Measurements from ENCODE around the gene SRGAP3. TPM values are rescaled to one million over a fixed set of nuclear protein-coding genes. Genes with fewer than 3 reads are reported as not detected.
A peak's percentile ranks its signal among the peaks of the same experiment; 100 is the strongest.

SRGAP3 gene
- polyA plus RNA-seq, 1 donor = 22.3 TPM

DNA sequence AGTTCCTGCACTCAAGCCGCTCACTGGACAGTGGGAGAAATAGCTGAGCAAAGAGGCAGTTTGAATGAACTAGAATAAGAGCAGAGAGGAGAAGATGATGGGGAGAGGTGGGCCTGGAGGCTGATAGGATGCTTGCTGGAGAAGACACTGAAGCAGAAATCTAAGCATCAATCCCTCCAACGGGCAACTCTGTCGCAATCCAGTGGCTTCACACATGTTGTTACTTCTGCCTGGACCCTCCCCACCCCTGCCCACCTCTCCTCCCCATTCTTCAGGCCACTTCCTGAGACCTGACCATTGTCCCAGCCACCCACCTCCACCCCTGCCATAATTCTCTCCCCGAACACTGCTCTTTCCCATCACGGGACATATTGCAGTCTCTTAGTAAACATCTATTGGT, 76.0 kb downstream of the SRGAP3 start:
- DNase-seq (ENCODE audit: low read depth) = no peak

DNA sequence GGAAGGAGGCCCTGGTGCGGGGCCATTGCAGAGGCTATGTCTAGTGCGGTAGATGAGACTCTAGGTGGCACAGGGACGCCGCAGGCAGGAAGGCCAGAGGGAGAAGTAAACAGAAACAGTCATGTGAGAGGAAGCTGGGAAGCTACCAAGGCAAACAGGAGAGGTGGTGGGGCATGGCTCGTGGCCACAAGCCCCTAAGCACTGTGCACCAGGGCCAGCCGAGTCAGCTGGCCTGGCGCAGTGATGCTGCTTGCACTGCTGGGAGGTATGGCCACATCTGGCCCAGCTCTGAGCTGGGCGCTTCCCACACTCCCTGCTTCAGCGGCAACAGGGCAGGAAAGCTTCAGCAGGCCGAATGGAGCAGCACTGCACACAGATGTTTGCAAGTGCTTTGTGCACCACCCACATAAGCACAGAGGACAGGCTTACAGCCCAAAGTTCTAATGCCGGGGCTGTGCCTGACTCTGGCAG, 76.6 kb downstream of the SRGAP3 start:
- DNase-seq (ENCODE audit: low read depth) = no peak

DNA sequence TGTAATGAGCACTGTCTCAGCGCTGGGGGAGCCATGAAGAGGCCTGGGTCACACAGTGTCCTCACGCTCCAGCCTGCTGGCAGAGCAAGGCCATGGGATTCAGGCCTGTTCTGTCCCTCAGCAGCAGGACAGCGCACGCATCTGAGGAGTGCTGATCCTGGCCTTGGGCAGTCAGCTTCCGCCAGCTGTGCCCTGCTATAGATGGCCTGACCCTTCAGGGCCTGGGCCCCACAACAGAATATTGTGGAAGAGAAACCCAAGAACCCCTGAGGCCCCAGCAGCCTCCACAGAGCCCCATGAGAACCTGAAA, 78.6 kb downstream of the SRGAP3 start:
- no peak for DNase-seq (ENCODE audit: low read depth)

DNA sequence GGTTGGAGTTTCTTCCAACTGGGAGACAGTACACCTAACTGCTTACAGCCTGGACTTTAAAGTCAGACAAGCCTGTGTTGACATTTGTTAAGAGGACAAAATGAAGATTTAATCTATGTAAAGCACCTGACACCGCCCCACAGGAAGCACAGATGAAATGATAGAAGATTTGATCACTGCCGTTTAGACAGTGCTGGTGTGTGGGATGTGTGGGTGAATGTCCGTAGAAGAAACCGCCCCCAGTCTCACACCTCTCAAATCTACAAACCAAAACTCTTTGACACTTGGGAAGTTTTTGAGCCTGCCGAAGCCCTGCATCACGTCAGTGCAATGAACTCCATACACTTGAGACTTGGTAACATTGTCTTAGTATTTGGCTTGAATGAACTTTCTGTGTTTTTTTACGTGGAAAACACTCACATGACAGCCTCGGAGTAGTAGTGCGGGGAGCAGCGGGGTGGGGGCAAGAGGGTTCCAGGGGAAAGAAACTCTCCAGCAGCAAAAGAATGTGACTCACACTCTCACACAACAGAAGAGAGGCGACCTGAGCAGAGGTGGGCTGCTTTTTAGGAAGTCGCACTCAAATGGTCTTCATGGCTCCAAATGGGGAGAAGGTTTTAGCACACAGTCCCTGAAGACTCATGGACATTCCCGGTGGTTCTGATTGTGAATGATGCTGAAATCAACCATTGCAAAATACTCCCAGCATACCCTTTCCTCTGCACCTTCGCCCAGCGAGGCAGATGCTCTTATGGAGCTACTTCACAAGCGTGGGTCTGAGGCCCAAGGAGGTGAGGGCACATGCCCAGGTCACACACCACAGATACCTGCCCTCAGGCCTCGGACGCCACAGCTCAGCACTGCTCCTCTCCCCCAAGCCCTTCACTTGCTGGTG, 79.2 kb downstream of the SRGAP3 start:
- DNase-seq (ENCODE audit: low read depth) = no peak

DNA sequence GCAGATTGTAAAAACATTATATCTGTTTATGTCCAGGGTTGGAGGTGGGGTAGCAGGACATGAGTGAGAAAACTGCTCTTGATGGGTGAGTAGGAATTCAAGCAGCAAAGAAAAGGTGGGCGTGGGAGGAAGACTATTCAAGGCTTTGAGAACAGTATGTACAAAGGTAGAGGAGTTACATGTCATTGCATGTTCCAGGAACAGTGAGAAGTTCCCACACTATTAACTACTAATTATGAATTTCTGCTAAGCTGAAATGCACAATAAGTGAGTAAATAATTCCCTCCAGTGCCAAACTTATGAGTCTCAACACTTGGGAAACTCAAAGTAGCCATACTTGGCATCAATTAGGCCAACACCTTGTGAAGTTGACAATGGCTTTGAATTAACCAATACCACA, 80.1 kb downstream of the SRGAP3 start:
- DNase-seq (ENCODE audit: low read depth) = no peak

DNA sequence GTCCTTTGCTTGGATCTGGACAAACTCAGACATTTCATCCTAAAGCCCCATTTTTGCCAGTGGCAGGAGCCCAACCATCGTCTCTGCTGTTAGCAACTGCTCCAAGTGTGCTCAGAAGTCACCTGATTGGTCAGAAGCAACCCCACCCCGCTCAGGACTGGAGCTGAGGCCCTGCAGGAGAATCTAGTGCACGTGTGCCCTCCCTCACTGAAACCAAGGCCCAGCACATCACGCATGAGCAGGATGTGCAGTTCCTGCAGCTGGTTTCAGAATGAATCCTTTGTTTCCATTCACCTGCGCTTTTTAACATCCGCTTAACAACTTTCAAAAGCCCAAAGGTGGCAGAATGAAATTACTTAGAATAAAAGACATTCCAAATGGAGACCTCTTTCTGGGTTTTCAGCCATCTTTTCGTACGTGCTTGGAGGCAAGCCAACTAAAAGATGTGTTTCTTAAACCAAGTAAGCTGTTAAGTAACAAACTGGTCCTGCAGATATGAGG, 81.2 kb downstream of the SRGAP3 start:
- no peak for DNase-seq (ENCODE audit: low read depth)

DNA sequence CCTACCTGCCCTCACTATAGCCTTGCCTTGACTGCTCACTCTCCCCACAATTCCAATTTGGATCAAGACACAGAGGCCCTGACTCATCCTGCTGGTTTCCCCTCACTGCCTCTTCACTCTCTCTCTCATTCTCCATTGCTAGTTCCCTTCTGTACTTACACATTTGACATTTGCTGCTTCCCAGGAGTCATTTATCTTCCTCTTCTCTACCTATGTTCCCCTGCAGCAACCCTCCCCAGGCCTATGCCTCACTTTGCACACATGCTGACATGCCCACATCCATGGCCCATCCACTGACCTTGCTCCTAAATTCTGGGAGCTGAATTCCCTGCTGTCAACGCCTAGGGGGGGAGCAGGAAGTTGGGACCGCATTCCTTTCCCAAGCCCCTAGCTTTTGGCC, 82.2 kb downstream of the SRGAP3 start:
- no peak for DNase-seq (ENCODE audit: low read depth)

DNA sequence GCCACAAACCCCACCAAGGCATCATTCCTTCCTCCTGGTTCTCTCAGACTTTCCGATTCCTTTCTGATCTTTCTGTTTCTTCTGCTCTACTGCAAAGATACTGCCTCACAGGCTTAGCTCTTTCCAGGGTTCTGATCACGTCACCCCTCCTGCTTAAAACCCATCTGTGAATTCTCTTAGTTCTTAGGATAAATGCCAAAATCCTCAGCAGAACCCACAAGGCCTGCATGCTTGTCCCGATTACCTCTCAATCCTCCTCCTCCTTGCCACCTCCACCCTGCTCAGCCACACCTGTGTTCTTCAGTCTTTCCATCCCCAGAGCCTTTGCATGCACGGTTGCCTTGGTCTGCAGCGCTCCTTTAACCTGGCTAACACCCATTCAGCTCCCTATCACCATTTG, 84.0 kb downstream of the SRGAP3 start:
- DNase-seq (ENCODE audit: low read depth) = no peak

DNA sequence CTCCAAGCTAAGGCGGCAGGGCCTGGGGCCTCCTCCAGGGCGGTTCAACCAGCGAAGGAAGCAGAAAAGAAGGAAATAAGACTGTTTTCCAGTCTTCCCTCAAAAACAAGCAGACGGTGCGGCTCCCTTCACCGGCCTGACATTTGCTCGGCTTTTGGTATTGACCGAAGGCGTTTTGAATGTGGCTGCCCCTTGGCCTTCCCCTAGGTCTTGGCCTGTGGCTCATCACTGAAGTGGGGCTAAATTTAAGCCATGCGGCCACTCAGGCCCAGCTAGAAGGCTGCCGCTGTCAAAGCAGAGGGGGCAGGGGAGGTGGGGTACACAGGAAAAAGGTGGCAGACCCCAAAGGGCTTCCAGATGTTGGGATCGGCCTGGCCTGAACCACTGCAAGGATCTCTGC, 86.2 kb downstream of the SRGAP3 start:
- no peak for DNase-seq (ENCODE audit: low read depth)

DNA sequence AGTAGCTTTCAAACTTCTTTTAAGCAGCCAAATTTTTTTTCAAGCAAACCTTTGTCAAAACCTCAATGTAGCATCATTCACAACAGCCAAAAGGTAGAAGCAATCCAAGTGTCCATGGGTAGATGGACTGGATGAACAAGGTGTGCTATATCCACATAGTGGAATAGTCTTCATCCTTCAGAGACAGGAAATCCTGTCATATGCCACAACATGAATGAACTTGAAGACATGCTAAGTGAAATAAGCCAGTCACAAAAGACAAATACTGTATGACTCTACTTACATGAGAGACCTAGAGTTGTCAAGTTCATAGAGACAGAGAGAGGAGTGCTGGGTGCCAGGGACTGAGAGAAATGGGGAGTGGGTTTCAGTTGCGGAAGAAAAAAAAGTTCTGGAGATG, 87.6 kb downstream of the SRGAP3 start:
- DNase-seq (ENCODE audit: low read depth) = no peak

DNA sequence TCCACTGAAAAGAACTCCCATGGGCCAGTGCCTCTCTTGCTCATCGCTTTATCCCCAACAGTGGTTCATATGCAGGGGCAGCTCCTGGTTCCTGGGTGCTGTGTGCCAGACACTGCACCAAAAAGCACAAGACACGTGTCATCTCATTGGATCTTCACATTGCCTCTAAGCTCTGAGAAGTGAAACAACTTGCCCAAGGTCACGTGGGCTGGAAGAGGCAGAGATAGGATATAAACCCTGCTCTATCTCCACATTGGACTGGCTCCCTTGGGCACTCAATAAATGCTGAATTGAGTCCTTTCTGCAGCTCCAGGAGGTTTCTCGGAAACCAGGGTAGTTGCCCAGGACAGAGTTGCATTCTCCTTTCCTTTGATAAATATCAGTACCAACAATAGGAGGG, 88.1 kb downstream of the SRGAP3 start:
- no peak for DNase-seq (ENCODE audit: low read depth)

DNA sequence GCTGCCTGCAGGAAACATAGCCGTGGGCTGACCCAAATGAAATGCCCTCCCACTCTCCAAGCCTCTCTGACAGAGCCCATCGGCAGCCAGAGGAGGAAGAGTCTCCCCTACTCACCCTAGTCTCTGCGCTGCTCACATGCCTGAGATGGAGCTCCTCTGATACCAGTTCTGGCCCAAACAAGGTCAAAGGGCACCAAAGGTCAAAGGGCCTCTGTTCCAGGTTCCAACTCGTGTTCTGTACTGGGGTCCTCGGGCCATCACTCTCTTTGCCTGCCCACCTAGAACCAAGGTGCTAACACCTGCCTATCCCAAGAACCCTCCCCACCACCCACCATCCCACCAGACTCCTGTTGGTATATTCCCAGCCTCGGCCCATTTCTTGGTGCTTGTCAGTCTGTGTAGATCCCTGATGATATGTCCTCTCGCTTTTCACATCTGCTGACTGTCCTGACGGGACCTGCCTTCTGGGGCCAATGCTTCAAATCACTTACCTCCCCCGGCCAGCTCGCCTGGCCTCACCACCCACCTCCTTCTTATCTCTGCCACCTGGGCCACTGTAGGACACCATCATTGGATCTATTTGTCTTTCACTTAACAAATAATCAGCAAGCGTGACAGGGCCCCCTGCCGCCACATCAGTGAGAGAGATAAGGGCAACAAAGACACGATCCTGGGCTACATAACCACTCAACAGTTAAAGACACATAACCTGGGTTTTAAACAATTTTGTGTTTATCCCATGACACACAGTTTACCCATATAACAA, 90.4 kb downstream of the SRGAP3 start:
- DNase-seq (ENCODE audit: low read depth) = no peak

DNA sequence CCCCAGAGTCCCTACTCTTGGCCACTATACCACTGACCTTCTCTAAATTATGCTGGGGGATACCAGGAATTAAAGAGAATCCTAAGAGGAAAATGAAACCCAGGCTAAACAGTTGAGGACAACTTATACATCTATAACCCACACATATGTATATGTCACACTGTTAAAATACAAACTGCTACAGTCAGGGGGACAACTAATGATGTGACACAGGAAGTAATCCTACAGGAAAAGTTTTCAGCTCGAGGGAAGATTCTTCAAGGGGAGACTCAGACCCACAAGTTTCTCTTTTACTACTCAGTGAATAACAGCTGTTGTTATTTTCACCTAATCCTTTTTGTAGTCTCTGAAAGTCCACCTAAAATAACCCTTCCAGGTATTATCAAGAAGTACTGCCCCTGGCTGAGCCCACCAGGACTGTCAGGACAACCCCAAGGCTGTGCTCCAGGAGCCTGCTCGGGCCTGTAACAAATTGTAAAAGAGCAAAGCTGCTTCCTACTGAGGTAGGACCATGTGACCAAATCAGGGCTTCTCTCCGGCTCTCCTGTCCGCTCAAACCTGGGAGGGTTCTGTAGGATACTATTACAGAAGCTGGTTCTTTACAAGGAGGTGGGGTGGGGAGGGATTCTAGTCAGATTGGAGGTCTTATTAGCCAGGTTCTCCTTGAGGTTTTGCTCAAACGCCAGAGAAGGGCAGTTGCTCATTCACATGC, 91.6 kb downstream of the SRGAP3 start:
- DNase-seq (ENCODE audit: low read depth) = no peak

DNA sequence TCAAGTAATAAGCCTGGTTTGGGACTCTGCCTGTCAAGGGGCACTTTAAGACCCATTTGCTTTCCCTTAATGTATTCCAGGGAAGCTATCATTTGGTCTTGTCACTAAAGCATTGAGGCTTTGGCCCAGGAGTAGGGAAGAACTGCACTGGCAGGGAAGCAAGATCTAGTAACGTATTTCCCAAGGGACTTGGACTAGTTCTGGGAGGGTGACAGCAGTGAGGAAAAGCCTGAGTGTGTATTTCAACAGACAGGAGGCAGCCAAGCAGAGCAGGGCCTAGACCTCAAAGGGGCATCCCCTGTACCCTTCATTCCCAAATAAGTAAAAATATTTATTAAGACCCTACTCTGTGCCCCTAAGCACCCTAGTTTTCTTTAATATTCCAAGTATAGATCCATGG, 92.8 kb downstream of the SRGAP3 start:
- no peak for DNase-seq (ENCODE audit: low read depth)

DNA sequence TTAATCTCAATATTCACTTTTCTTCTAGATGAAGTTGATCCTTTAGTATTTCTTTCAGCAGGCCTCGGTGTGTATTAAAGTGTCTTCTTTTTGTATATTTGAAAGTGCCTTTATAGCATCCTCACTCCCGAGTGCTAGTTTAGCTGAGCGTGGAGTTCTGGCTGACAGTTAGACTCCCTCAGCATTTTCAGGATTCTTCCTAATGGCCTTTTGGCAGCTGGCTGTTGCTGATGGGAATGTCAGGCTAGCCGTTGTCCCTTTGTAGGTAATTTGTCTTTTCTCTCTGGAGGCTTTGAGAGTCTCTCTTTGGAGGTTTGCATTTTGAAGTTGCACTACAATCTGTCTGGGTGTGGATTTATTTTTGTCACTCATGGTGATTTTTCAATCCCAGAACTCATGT, 94.4 kb downstream of the SRGAP3 start:
- DNase-seq (ENCODE audit: low read depth) = no peak

DNA sequence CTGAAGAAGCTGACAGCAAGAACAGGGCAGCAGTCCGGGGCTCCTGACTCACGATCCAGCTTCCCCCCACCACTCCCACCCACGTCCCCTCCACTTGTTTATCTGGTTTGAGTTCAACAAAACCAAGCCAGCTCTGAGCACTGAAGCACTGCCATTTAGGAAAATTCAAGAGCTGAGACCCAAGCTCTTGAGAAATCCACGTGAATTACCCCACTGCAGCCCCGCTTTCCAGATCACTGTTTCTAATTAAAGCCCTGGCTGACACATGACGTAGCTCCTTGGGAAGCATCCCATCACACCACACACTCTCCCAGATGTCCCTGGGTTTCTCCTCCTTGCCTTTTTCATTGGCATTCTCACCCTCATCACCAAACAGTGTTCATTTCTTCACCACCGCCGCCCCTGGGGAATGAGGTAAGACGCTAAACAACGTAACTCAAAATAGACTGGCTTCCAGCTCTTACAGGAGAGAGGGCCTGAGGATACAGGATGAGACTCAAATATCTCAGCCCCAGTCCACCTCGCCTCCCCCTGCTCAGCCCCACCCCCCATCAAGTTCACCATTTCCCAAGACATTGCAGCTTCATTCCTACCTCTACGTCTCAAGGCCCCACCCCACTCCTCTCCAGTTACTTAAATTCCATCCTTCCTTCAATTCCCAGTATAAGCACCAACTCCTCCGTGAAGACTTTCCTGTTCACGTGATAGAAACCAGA, 95.4 kb downstream of the SRGAP3 start:
- DNase-seq (ENCODE audit: low read depth) = peak; percentile 71

DNA sequence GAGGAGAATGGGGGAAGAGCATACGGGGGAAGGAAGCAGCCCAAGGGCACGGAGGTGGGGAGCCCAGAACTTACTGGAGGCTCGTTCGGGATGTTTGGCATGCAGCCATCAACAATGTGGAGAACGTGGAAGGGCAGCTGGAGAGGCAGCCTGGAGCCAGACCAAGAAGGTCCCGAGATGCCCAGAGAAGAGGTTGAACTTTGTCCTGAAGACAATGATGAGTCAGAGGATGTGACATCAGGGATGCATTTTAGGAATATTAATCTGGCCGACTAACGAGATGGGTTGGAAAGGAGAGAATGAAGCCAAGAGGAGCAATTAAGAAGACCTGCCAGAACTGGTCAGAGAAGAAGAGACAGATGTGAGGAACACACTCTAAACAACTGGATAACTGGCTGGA, 98.2 kb downstream of the SRGAP3 start:
- no peak for DNase-seq (ENCODE audit: low read depth)

DNA sequence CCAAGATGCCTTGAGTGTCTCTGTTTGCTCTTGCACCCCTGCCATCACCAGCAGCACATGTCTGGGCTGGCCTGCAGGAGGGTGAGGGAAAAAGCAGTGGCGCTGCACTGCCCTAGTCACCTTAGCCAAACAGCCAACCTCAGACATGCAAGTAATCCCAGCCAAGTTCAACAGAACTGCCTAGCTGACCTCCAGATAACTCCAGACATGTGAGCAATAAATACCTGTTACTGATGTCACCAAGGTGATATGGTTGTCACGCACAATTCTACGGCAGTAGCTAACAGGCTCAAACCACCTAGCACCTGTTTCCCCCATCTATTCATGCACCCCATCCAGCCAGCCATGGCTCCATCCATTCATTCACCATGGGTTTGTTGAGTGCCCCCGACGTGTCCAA, 99.9 kb downstream of the SRGAP3 start:
- DNase-seq (ENCODE audit: low read depth) = no peak

DNA sequence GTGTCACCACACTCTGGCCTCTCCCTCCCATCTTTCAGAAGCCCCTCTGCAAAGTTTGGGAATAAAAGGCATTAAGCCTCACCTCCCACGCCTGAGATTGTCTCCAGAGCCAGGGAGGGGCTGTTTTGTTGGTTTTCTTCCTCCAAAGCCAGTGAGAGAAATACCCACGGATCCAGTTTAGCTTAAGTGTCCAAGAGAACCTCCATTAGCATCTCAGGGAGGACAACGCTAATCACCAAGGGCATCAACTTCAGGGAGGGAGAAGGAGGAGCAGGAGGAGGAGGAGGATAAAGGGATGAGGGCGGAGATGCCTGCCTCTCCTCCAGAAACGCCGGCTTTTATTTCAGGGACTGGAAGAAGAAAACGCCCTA, 101.6 kb downstream of the SRGAP3 start:
- DNase-seq (ENCODE audit: low read depth) = no peak

DNA sequence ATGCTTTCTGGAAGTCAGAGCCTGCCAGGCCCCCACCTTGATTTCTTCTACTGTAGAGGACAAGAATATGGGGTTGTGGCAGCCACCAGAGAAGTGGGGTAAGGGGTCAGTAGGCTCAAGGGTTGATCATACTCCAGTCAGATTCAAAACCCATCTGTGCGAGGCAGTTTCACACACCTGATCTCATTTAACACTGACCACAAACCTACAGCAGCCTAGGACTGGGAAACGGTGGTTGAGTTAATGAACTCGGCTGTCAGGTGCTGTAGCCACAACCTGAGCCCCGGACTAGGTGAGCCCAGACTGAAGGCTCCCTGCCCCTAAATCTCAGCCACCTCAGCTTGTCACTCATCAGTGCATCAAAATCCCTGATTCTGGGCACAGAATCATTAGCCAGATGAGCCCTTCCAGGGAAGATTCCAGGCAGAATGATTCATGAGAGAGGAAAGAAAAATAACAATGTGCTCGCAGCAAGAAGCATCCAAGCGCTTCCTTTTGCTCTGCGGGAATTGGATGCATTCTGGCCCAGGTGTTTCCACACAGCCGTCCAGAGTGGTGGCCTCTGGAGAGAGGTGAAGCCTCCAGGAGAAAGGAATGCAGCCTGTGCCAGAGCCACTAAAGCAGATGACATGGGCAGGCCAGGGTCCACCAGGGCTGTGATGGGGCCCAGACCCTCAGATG, 102.1 kb downstream of the SRGAP3 start:
- no peak for DNase-seq (ENCODE audit: low read depth)

DNA sequence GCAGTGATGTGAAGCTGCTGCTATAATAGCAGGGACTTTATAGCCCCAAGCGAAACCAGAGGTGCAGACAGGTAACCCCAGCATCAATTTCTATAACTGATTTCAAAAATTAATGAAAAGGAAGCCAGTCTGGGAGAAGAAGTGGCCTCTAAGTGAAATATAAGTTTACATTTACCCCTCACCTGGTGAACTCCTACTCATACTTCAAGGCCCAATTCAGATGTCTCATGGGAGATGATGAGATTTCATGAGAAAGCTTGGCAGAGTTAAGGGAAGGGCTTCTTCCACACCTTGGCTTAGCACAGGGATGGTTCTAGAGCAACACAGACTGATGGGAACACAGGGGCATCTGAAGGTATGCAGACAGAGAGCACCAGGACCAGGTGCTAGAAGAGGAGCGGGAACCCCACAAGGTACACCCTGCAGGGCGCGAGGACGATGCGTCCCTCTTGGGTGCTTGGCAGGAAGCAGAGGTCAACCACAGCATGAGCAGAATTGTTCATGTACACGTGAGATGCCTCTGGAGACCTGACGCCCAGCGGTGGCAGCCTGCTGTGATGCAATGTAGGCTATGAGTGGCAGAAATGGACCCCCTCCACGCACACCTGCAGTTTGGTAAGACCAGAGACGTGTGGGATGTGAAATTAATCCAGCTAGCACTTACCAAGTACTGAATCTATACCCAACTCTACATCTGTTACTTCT, 102.9 kb downstream of the SRGAP3 start:
- no peak for DNase-seq (ENCODE audit: low read depth)
